WERI-Rb-1 (cell line): ENCODE measurements around the gene TSC22D3.

Experiments used
- DNase-seq: peaks from one replicate; pipeline ENCODE4 v3.0.0-alpha.2; 2020
- H3K27ac ChIP-seq: fragments of 250-450 bp; sonication (Bioruptor Pico); 2 replicates; pipeline ENCODE4 v1.5.1; 2020; ENCODE audit warnings: mild to moderate bottlenecking, moderate library complexity
- H3K27me3 ChIP-seq: fragments of 250-450 bp; sonication (Bioruptor Pico); 2 replicates; pipeline ENCODE4 v1.5.1; 2021; ENCODE audit warnings: mild to moderate bottlenecking, low read depth, moderate library complexity; ENCODE audit not compliant: insufficient read depth, severe bottlenecking
- H3K36me3 ChIP-seq: fragments of 250-450 bp; sonication (Bioruptor Pico); 2 replicates; pipeline ENCODE4 v1.5.1; 2020; ENCODE audit warnings: mild to moderate bottlenecking, moderate library complexity
- H3K4me3 ChIP-seq: 2 replicates; pipeline ENCODE4 v1.5.1; 2011; ENCODE audit warnings: low read depth, mild to moderate bottlenecking, control low read depth, low read length
- H3K9me3 ChIP-seq: fragments of 250-450 bp; sonication (Bioruptor Pico); 2 replicates; pipeline ENCODE4 v1.5.1; 2021; ENCODE audit warnings: mild to moderate bottlenecking, moderate library complexity; ENCODE audit not compliant: severe bottlenecking
- CTCF ChIP-seq: IDR thresholded peaks from 2 replicates; pipeline ENCODE4 v1.5.1; 2011; ENCODE audit warnings: low read depth, mild to moderate bottlenecking, control low read depth, inconsistent platforms, low read length

Gene TSC22D3

GRCh38 chrX:107721318-107721717, 54.3 kb downstream of the TSC22D3 start:
- TF ChIP-seq CTCF: no peak
- H3K27me3 ChIP-seq: peaks cover 11% of the 10 kb centered on the region
- no peaks in the 10 kb centered on the region for H3K9me3 ChIP-seq
- H3K36me3 ChIP-seq: no peaks in the 10 kb centered on the region
- no peak overlapping the region for H3K27ac ChIP-seq
- H3K4me3 ChIP-seq: no peak overlapping the region
- no peak for DNase-seq

- no peak overlapping the region for H3K27ac ChIP-seq
- H3K4me3 ChIP-seq: no peak overlapping the region
- no peaks in the 10 kb centered on the region for H3K9me3 ChIP-seq
- DNase-seq: peak; percentile 78
- peaks cover 18% of the 10 kb centered on the region for H3K27me3 ChIP-seq
- TF ChIP-seq CTCF: peak; percentile 63
- H3K36me3 ChIP-seq: no peaks in the 10 kb centered on the region
Observed at GRCh38 chrX:107718156-107718621, 57.4 kb downstream of the TSC22D3 start.

- Histone ChIP-seq H3K27ac (no peak overlapping the region; the same call in 1 of the 2 replicates), H3K4me3 (peak overlapping the region; percentile 57), H3K27me3 (peaks cover 18% of the 10 kb centered on the region), H3K36me3 (no peaks in the 10 kb centered on the region), H3K9me3 (no peaks in the 10 kb centered on the region)
- DNase-seq: peak; percentile 52
- no peak for TF ChIP-seq CTCF
Observed at GRCh38 chrX:107716816-107717700, 58.5 kb downstream of the TSC22D3 start.

DNA sequence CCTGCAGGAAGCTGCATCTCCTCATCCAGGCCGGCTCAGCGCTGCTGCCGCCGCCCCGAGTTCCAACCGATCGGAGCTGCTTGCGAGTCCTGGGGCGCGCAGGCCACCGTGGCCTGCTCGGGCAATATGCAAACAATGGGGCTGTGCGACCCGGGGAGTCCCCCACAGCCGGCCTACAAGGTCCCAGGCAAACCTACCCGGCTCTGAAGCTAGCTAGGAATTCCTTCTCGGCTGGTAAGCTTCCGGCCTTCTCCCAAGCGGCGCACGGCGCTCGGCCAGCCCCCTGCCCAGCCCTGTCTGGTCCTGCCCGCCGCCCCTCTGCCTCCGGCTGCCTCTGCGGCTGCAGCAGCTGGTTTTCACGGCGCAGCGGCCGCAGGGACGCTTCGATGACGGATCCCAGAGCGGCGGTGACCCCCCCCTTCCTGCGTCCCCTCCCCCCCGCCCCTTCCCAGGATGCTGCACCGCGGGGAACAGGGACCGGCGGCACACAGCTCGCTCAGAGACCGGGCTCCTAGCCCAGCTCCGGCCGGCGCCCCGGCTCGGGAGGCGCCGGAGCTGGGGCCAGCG, 59.4 kb downstream of the TSC22D3 start:
- Histone ChIP-seq H3K9me3 (no peaks in the 10 kb centered on the region), H3K27me3 (peaks cover 20% of the 10 kb centered on the region), H3K36me3 (no peaks in the 10 kb centered on the region), H3K4me3 (peak overlapping the region; percentile 57), H3K27ac (no peak overlapping the region; the same call in 1 of the 2 replicates)
- peak; percentile 19 for DNase-seq
- TF ChIP-seq CTCF: no peak

GRCh38 chrX:107715331-107716117, 60.1 kb downstream of the TSC22D3 start:
- Histone ChIP-seq H3K36me3 (no peaks in the 10 kb centered on the region), H3K9me3 (no peaks in the 10 kb centered on the region), H3K27me3 (peaks cover 20% of the 10 kb centered on the region), H3K4me3 (peak overlapping the region; percentile 57), H3K27ac (no peak overlapping the region)
- DNase-seq: no peak
- TF ChIP-seq CTCF: no peak
